Measurements from ENCODE around the gene UNC13D.
"Not testable (repeated sequence)": the region's sequence is repeated elsewhere in the genome, so short reads cannot be mapped to it uniquely, and the experiment has no call there.

The UNC13D gene

DNA sequence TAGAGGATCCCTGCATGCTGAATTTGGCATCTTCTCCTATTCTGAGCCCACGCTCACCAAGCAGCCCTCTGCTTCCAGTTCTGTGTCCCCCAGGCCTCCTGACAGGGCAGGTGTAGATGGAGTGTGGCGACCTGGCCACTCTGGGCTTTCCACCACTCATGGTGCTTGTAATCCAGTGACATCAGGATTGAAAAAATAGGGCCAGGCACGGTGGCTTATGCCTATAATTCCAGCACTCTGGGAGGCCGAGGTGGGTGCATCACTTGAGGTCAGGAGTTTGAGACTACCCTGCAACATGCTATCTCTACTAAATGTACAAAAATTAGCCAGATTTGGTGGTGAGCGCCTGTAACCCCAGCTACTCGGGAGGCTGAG is 30.2 kb downstream of the UNC13D start:
- Histone ChIP-seq H3K27me3 (ENCODE audit: control insufficient read depth, insufficient read depth, low read length) (no peaks in the 10 kb centered on the region), H3K4me1 (ENCODE audit: control insufficient read depth, insufficient read depth, low read length) (no peaks in the 10 kb centered on the region), H3K4me3 (ENCODE audit: low read depth, low read length) (no peak overlapping the region), H3K36me3 (ENCODE audit: control insufficient read depth, insufficient read depth, low read length) (peaks cover 94% of the 10 kb centered on the region), H3K9me3 (ENCODE audit: control insufficient read depth, insufficient read depth, low read depth, low read length) (no peaks in the 10 kb centered on the region), H3K27ac (ENCODE audit: low read depth, low read length) (no peak overlapping the region), H3K9ac (ENCODE audit: low read length) (no peak overlapping the region)

DNA sequence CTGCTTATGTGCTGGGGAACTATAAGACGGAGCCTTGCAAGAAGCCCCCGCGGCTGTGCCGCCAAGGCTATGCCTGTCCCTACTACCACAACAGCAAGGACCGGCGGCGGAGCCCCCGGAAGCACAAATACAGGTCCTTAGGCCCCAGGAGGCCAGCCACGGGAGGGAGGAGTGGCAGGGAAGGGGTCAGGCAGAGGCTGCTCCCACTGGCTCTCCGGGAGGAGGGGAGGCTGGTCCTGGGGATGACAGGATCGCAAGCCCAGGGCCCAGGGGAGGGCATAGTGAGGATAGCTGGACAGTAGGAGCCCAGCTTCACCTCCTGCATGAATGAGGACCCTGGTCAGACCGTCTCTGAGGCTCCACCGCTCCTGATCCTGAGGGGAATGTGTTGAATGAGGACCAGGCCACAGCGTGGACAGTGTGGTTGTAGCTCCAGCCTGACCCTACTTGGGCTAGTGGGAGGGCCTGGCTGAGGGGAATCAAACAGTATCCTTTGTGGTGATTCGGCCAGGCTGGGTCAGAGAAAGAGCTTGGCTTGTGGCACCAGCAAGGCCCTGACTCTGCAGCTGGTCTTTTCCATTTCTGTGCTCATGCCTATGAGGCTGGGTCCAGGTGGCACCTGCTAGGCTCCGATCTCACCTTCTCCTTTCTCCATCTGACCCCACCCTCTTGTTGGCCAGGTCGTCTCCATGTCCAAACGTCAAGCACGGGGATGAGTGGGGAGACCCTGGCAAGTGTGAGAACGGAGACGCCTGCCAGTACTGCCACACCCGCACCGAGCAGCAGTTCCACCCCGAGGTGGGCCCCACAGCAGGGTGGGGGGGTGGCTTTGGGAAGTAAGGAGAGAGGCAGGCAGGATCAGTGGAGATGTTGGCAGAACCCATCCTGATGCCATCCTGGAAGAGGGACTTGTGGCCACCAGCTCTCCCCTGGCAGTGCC is 30.9 kb downstream of the UNC13D start:
- H3K36me3 ChIP-seq (ENCODE audit: control insufficient read depth, insufficient read depth, low read length), result peaks cover 90% of the 10 kb centered on the region
- no peak overlapping the region for H3K9ac ChIP-seq (ENCODE audit: low read length)

GRCh38 chr17:75812096-75813013 is 31.8 kb downstream of the UNC13D start:
- H3K27ac ChIP-seq (ENCODE audit: low read depth, low read length), result no peak overlapping the region
- H3K4me3 ChIP-seq (ENCODE audit: low read depth, low read length), result no peak overlapping the region
- H3K4me1 ChIP-seq (ENCODE audit: control insufficient read depth, insufficient read depth, low read length), result peaks cover 7% of the 10 kb centered on the region; the same call in 1 of the 2 replicates
- peaks cover 84% of the 10 kb centered on the region for H3K36me3 ChIP-seq (ENCODE audit: control insufficient read depth, insufficient read depth, low read length)
- no peaks in the 10 kb centered on the region for H3K9me3 ChIP-seq (ENCODE audit: control insufficient read depth, insufficient read depth, low read depth, low read length)
- H3K27me3 ChIP-seq (ENCODE audit: control insufficient read depth, insufficient read depth, low read length), result no peaks in the 10 kb centered on the region
- H3K9ac ChIP-seq (ENCODE audit: low read length), result no peak overlapping the region

More for the DNA sequence above, 30.9 kb downstream of the UNC13D start:
- no peak overlapping the region for H3K27ac ChIP-seq (ENCODE audit: low read depth, low read length)
- no peaks in the 10 kb centered on the region for H3K27me3 ChIP-seq (ENCODE audit: control insufficient read depth, insufficient read depth, low read length)
- no peaks in the 10 kb centered on the region for H3K9me3 ChIP-seq (ENCODE audit: control insufficient read depth, insufficient read depth, low read depth, low read length)
- peaks cover 4% of the 10 kb centered on the region; the same call in 1 of the 2 replicates for H3K4me1 ChIP-seq (ENCODE audit: control insufficient read depth, insufficient read depth, low read length)
- no peak overlapping the region for H3K4me3 ChIP-seq (ENCODE audit: low read depth, low read length)

DNA sequence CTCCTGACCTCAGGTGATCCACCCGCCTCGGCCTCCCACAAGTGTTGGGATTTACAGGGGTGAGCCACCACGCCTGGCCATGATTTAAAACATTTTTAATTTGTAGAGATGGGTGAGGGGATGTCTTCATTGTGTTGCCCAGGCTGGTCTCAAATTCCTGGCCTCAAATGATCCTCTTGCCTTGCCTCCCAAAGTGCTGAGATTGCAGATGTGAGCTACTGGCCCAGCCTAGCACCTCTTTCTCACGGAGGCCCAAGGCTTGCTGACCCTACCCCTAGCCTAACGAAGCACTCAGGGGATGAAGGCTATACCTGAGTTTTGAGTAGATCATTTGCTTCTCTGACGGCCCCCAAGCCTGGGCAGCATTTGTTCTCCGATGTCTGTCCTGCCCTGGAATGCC is 33.0 kb downstream of the UNC13D start:
- no peak overlapping the region for H3K27ac ChIP-seq (ENCODE audit: low read depth, low read length)
- peaks cover 7% of the 10 kb centered on the region; the same call in 1 of the 2 replicates for H3K4me1 ChIP-seq (ENCODE audit: control insufficient read depth, insufficient read depth, low read length)
- H3K27me3 ChIP-seq (ENCODE audit: control insufficient read depth, insufficient read depth, low read length), result no peaks in the 10 kb centered on the region
- no peak overlapping the region for H3K9ac ChIP-seq (ENCODE audit: low read length)
- H3K36me3 ChIP-seq (ENCODE audit: control insufficient read depth, insufficient read depth, low read length), result peaks cover 72% of the 10 kb centered on the region
- H3K9me3 ChIP-seq (ENCODE audit: control insufficient read depth, insufficient read depth, low read depth, low read length), result no peaks in the 10 kb centered on the region
- no peak overlapping the region for H3K4me3 ChIP-seq (ENCODE audit: low read depth, low read length)

- not testable (repeated sequence) for H3K4me1 ChIP-seq (ENCODE audit: control insufficient read depth, insufficient read depth, low read length); H3K4me3 ChIP-seq (ENCODE audit: low read depth, low read length); H3K27ac ChIP-seq (ENCODE audit: low read depth, low read length); H3K9me3 ChIP-seq (ENCODE audit: control insufficient read depth, insufficient read depth, low read depth, low read length); H3K9ac ChIP-seq (ENCODE audit: low read length); H3K27me3 ChIP-seq (ENCODE audit: control insufficient read depth, insufficient read depth, low read length)
- H3K36me3 ChIP-seq (ENCODE audit: control insufficient read depth, insufficient read depth, low read length), result peaks cover 68% of the 10 kb centered on the region
Measured at GRCh38 chr17:75810756-75811155, 33.4 kb downstream of the UNC13D start.

GRCh38 chr17:75810216-75810615 is 34.0 kb downstream of the UNC13D start:
- H3K4me3 ChIP-seq (ENCODE audit: low read depth, low read length), result no peak overlapping the region
- H3K27me3 ChIP-seq (ENCODE audit: control insufficient read depth, insufficient read depth, low read length), result no peaks in the 10 kb centered on the region
- H3K9me3 ChIP-seq (ENCODE audit: control insufficient read depth, insufficient read depth, low read depth, low read length), result no peaks in the 10 kb centered on the region
- H3K36me3 ChIP-seq (ENCODE audit: control insufficient read depth, insufficient read depth, low read length), result peaks cover 64% of the 10 kb centered on the region
- H3K27ac ChIP-seq (ENCODE audit: low read depth, low read length), result no peak overlapping the region
- no peak overlapping the region for H3K9ac ChIP-seq (ENCODE audit: low read length)
- peaks cover 7% of the 10 kb centered on the region; the same call in 1 of the 2 replicates for H3K4me1 ChIP-seq (ENCODE audit: control insufficient read depth, insufficient read depth, low read length)

DNA sequence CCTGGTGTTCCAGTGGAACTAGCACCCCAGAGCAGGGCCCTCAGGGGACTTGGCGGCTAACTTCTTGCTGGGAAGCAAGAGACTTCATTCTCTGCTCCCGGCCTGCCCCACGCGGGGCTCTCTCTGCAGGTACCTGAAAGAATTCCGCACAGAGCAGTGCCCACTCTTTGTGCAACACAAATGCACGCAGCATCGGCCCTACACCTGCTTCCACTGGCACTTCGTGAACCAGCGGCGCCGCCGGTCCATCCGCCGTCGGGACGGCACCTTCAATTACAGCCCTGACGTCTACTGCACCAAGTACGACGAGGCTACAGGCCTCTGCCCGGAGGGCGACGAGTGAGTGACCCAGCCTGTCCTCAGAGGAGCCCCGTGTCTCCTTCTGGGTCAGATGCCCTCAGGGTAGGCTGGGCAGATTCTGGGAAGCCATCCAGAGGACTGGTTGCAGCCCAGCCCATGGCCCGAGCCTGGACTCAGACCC is 34.5 kb downstream of the UNC13D start:
- H3K27me3 ChIP-seq (ENCODE audit: control insufficient read depth, insufficient read depth, low read length), result no peaks in the 10 kb centered on the region
- no peak overlapping the region for H3K4me3 ChIP-seq (ENCODE audit: low read depth, low read length)
- H3K4me1 ChIP-seq (ENCODE audit: control insufficient read depth, insufficient read depth, low read length), result peaks cover 7% of the 10 kb centered on the region; the same call in 1 of the 2 replicates
- no peak overlapping the region for H3K9ac ChIP-seq (ENCODE audit: low read length)
- no peak overlapping the region for H3K27ac ChIP-seq (ENCODE audit: low read depth, low read length)
- H3K36me3 ChIP-seq (ENCODE audit: control insufficient read depth, insufficient read depth, low read length), result peaks cover 59% of the 10 kb centered on the region
- no peaks in the 10 kb centered on the region for H3K9me3 ChIP-seq (ENCODE audit: control insufficient read depth, insufficient read depth, low read depth, low read length)

- Histone ChIP-seq H3K4me3 (ENCODE audit: low read depth, low read length) (no peak overlapping the region), H3K9ac (ENCODE audit: low read length) (no peak overlapping the region), H3K9me3 (ENCODE audit: control insufficient read depth, insufficient read depth, low read depth, low read length) (no peaks in the 10 kb centered on the region), H3K27me3 (ENCODE audit: control insufficient read depth, insufficient read depth, low read length) (no peaks in the 10 kb centered on the region), H3K36me3 (ENCODE audit: control insufficient read depth, insufficient read depth, low read length) (peaks cover 54% of the 10 kb centered on the region), H3K4me1 (ENCODE audit: control insufficient read depth, insufficient read depth, low read length) (peaks cover 7% of the 10 kb centered on the region; the same call in 1 of the 2 replicates), H3K27ac (ENCODE audit: low read depth, low read length) (no peak overlapping the region)
Measured at GRCh38 chr17:75808905-75809621, 35.1 kb downstream of the UNC13D start.

GRCh38 chr17:75808549-75808904 is 35.7 kb downstream of the UNC13D start:
- Histone ChIP-seq H3K9me3 (ENCODE audit: control insufficient read depth, insufficient read depth, low read depth, low read length) (no peaks in the 10 kb centered on the region), H3K4me1 (ENCODE audit: control insufficient read depth, insufficient read depth, low read length) (peaks cover 7% of the 10 kb centered on the region; the same call in 1 of the 2 replicates), H3K27me3 (ENCODE audit: control insufficient read depth, insufficient read depth, low read length) (no peaks in the 10 kb centered on the region), H3K27ac (ENCODE audit: low read depth, low read length) (peak overlapping the region; percentile 41; the same call in 1 of the 2 replicates), H3K4me3 (ENCODE audit: low read depth, low read length) (no peak overlapping the region), H3K36me3 (ENCODE audit: control insufficient read depth, insufficient read depth, low read length) (peaks cover 49% of the 10 kb centered on the region), H3K9ac (ENCODE audit: low read length) (no peak overlapping the region)

DNA sequence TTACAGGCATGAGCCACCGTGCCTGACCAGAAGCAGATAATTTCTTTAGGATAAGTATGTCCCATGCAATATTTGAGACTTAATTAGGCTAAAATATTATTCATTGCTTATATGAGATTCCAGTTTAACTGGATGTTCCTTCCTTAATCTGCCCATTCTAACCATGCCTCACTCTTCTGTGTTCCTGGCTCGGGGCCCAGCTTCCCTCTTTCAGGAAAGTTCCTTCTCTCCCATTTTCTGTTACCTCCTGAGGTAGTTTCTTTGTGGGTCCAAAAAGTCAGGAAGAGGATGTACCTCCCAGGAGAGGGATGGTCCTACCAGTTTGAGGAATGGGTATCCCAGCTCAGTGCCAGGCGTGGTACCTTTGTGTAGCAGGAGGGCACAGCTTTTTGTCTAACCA is 36.3 kb downstream of the UNC13D start:
- H3K4me1 ChIP-seq (ENCODE audit: control insufficient read depth, insufficient read depth, low read length), result peaks cover 7% of the 10 kb centered on the region; the same call in 1 of the 2 replicates
- H3K9me3 ChIP-seq (ENCODE audit: control insufficient read depth, insufficient read depth, low read depth, low read length), result no peaks in the 10 kb centered on the region
- no peak overlapping the region for H3K27ac ChIP-seq (ENCODE audit: low read depth, low read length)
- H3K27me3 ChIP-seq (ENCODE audit: control insufficient read depth, insufficient read depth, low read length), result no peaks in the 10 kb centered on the region
- H3K4me3 ChIP-seq (ENCODE audit: low read depth, low read length), result no peak overlapping the region
- H3K36me3 ChIP-seq (ENCODE audit: control insufficient read depth, insufficient read depth, low read length), result peaks cover 44% of the 10 kb centered on the region
- H3K9ac ChIP-seq (ENCODE audit: low read length), result no peak overlapping the region
